DMS53 treated with DMSO at 0.1 percent for 48 hours (cell line): ENCODE results near the gene MAPT.
"Not testable (repeated sequence)": the region's sequence is repeated elsewhere in the genome, so short reads cannot be mapped to it uniquely, and the experiment has no call there.

ENCODE experiments used
- DNase-seq: peaks from one replicate; lab custom pipeline; 2025; ENCODE audit not compliant: unreplicated experiment; lab: John Stamatoyannopoulos, UW

The MAPT gene

GRCh38 chr17:45861165-45861564, 33.2 kb upstream of the MAPT start:
- DNase-seq, result no peak

GRCh38 chr17:45862127-45862526, 32.2 kb upstream of the MAPT start:
- not testable (repeated sequence) for DNase-seq

GRCh38 chr17:45863857-45864654, 30.3 kb upstream of the MAPT start:
- DNase-seq, result no peak

GRCh38 chr17:45867171-45867570, 27.2 kb upstream of the MAPT start:
- no peak for DNase-seq

GRCh38 chr17:45867702-45868101, 26.7 kb upstream of the MAPT start:
- DNase-seq, result no peak

GRCh38 chr17:45868276-45868675, 26.1 kb upstream of the MAPT start:
- DNase-seq, result no peak

- DNase-seq, result no peak
These were observed 24.5 kb upstream of the MAPT start for GRCh38 chr17:45869676-45870341.

GRCh38 chr17:45870342-45870974, 23.9 kb upstream of the MAPT start:
- DNase-seq, result no peak

- DNase-seq, result no peak
These were observed 22.6 kb upstream of the MAPT start for GRCh38 chr17:45871718-45872117.

GRCh38 chr17:45873728-45874127, 20.6 kb upstream of the MAPT start:
- no peak for DNase-seq

- DNase-seq, result no peak
These were observed 20.2 kb upstream of the MAPT start for GRCh38 chr17:45874151-45874550.

- no peak for DNase-seq
These were observed 17.8 kb upstream of the MAPT start for GRCh38 chr17:45876539-45876938.

- no peak for DNase-seq
These were observed 16.9 kb upstream of the MAPT start for GRCh38 chr17:45877467-45877866.

- DNase-seq, result no peak
These were observed 11.3 kb upstream of the MAPT start for GRCh38 chr17:45883063-45883462.

GRCh38 chr17:45886852-45887251, 7.5 kb upstream of the MAPT start:
- no peak for DNase-seq

- DNase-seq, result no peak
These were observed 6.0 kb upstream of the MAPT start for GRCh38 chr17:45888392-45888791.

- no peak for DNase-seq
These were observed 4.8 kb upstream of the MAPT start for GRCh38 chr17:45889579-45889978.

GRCh38 chr17:45893725-45894021, 681 bp upstream of the MAPT start:
- DNase-seq, result peak; percentile 60

- peak; percentile 31 for DNase-seq
These were observed 1.1 kb downstream of the MAPT start for GRCh38 chr17:45895304-45895968.

GRCh38 chr17:45895969-45896785, 1.8 kb downstream of the MAPT start:
- no peak for DNase-seq
